Cardiac muscle cell (in vitro differentiated cells and primary cell): ENCODE results near the gene TMEM45A. TPM values are rescaled to one million over a fixed set of nuclear protein-coding genes. Genes with fewer than 3 reads are reported as not detected.

ENCODE experiments used
- DNase-seq, 2 donors: peaks; one replicate each; pipeline versions ENCODE4 v3.0.0 to v3.0.0-alpha.2; 2010 to 2017; ENCODE audit warnings: low read depth in 1 of 2, low spot score in 1 of 2
- H3K27ac ChIP-seq: fragments of 200-600 bp; sonication (generic); 2 replicates; pipeline ENCODE4 v1.5.1; 2016
- H3K27me3 ChIP-seq: fragments of 200-600 bp; sonication (generic); 2 replicates; pipeline ENCODE4 v1.6.0; 2016; ENCODE audit warnings: control low read depth
- H3K36me3 ChIP-seq: fragments of 200-600 bp; sonication (generic); 2 replicates; pipeline ENCODE4 v1.5.1; 2016; ENCODE audit warnings: control low read depth
- H3K4me1 ChIP-seq: fragments of 200-600 bp; sonication (generic); 2 replicates; pipeline ENCODE4 v1.8.1; 2017; ENCODE audit warnings: low read depth, mild to moderate bottlenecking, mixed run types
- H3K4me3 ChIP-seq: fragments of 200-600 bp; sonication (generic); 2 replicates; pipeline ENCODE4 v1.5.1; 2016; ENCODE audit warnings: mild to moderate bottlenecking
- H3K9me3 ChIP-seq: fragments of 200-600 bp; sonication (generic); 2 replicates; pipeline ENCODE4 v1.5.1; 2017; ENCODE audit warnings: low read depth, mild to moderate bottlenecking, control low read depth
- polyA plus RNA-seq: library from polyadenylated mRNA; unstranded; fragments of >200 nt; fragmentation: Nextera tagmentation; extraction: Ambion mirVana; gene quantifications from 2 replicates; pipeline ENCODE4 v1.2.1, GENCODE V29; 2016
- total RNA-seq: library from RNA; depleted of rRNA; stranded (reverse); fragments of >200 nt; gene quantifications from 2 replicates; pipeline ENCODE4 v1.2.3, GENCODE V29; 2016
- TF ChIP-seq, protein P1 (sequence below): IDR thresholded peaks from 2 replicates; pipeline ENCODE4 v1.5.1; 2012; ENCODE audit warnings: low read depth, mild to moderate bottlenecking, low read length

Gene TMEM45A
- total and polyA plus RNA-seq, 2 experiments from 2014 or later: 37.6 to 96.3 TPM

GRCh38 chr3:100463646-100464155 lies 28.7 kb upstream of the TMEM45A start:
- no peak for DNase-seq
- no peak overlapping the region for H3K27ac ChIP-seq

DNA sequence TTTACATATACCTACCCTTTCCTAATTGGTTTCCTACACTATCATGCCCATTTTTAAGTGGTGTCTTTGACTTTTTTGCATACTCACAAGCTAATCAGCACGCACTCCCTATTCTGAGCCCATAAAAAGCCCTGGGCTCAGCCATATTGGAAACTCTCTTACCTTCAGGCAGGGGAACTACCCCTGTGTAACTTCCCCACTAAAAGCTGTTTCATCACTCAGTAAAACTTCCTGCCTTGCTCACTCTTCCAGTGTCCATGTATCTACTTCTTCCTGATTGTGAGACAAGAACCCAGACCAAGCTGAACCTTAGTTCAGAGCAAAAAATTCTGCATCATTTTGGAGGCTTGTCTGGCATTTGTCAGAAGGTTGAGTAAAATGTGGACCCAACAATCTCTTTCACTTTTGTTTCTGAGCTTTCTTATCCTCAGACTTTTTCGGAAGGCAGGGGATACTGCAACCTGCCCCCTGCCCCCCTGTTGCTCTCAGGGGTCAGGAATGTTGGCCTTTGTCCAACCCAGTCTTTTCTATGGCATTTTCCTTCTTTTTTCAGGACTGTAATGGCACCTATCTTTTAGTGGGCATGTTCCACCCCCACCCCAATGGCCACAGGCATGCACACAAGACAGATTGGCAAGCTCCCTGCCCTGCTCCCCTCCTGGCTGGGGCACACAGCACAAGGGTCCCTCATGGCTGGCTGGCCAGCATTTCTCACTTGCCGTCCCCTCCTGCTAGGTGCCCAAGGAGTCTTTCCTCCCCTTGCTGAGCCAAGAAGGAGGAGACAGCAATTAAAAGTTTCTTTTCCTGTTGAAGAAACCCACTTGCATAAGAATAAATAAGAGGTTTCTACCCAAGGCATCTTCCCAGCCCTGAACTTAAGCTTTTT lies 26.3 kb upstream of the TMEM45A start:
- TF ChIP-seq, protein P1, sequence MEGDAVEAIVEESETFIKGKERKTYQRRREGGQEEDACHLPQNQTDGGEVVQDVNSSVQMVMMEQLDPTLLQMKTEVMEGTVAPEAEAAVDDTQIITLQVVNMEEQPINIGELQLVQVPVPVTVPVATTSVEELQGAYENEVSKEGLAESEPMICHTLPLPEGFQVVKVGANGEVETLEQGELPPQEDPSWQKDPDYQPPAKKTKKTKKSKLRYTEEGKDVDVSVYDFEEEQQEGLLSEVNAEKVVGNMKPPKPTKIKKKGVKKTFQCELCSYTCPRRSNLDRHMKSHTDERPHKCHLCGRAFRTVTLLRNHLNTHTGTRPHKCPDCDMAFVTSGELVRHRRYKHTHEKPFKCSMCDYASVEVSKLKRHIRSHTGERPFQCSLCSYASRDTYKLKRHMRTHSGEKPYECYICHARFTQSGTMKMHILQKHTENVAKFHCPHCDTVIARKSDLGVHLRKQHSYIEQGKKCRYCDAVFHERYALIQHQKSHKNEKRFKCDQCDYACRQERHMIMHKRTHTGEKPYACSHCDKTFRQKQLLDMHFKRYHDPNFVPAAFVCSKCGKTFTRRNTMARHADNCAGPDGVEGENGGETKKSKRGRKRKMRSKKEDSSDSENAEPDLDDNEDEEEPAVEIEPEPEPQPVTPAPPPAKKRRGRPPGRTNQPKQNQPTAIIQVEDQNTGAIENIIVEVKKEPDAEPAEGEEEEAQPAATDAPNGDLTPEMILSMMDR: no peak
- no peaks in the 10 kb centered on the region for H3K9me3 ChIP-seq
- no peaks in the 10 kb centered on the region for H3K36me3 ChIP-seq
- no peaks in the 10 kb centered on the region for H3K27me3 ChIP-seq
- H3K27ac ChIP-seq: no peak overlapping the region
- H3K4me1 ChIP-seq: no peaks in the 10 kb centered on the region
- no peak for DNase-seq
- no peak overlapping the region for H3K4me3 ChIP-seq

More at GRCh38 chr3:100463646-100464155, 28.7 kb upstream of the TMEM45A start:
- Histone ChIP-seq H3K4me3 (no peak overlapping the region), H3K36me3 (no peaks in the 10 kb centered on the region), H3K9me3 (no peaks in the 10 kb centered on the region), H3K4me1 (no peaks in the 10 kb centered on the region), H3K27me3 (no peaks in the 10 kb centered on the region)
- TF ChIP-seq, protein P1: no peak

DNA sequence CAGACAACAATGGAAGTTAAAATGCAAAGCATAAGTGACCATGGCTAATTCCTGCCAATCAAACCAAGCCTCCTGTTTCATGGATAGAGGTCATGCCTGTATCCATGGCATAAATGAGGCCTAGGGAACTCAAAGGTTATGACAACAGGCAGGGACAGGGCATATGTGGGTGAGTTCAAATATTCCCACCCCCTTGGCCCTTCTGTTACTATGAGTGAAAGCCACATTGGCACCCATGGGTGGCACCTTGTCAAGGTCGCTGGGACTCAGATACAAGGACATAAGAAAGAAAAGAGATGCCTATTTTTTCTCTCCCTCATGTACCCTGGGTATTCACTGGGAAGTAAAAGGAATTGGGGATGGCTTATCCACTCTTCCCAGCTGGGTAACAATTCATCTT lies 25.3 kb upstream of the TMEM45A start:
- DNase-seq: no peak
- H3K27me3 ChIP-seq: no peaks in the 10 kb centered on the region
- H3K27ac ChIP-seq: no peak overlapping the region
- TF ChIP-seq, protein P1: no peak
- H3K36me3 ChIP-seq: no peaks in the 10 kb centered on the region
- H3K4me1 ChIP-seq: no peaks in the 10 kb centered on the region
- H3K9me3 ChIP-seq: no peaks in the 10 kb centered on the region
- no peak overlapping the region for H3K4me3 ChIP-seq

DNA sequence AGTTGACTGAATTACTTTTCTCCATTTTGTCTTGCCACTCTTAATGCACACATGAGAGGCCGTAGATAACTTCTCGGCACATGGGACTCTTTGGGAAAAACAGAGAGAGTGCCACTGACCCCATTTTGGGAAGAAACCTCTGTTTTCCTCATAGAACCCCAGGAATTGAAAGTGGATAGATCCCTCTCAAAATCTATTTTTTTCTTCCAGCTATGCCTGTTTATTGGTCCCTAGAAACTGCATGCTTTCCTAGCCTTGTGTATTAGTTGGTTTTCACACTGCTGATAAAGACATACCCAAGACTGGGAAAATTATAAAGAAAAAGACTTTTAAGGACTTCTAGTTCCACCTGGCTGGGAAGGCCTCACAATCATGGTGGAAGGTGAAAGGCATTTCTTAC lies 23.7 kb upstream of the TMEM45A start:
- H3K4me1 ChIP-seq: no peaks in the 10 kb centered on the region
- no peak for DNase-seq
- TF ChIP-seq, protein P1: no peak
- H3K27ac ChIP-seq: no peak overlapping the region
- H3K9me3 ChIP-seq: no peaks in the 10 kb centered on the region
- H3K27me3 ChIP-seq: no peaks in the 10 kb centered on the region
- no peak overlapping the region for H3K4me3 ChIP-seq
- H3K36me3 ChIP-seq: no peaks in the 10 kb centered on the region

GRCh38 chr3:100470951-100471350 lies 21.5 kb upstream of the TMEM45A start:
- Histone ChIP-seq H3K4me1 (no peaks in the 10 kb centered on the region), H3K27ac (no peak overlapping the region), H3K9me3 (no peaks in the 10 kb centered on the region), H3K36me3 (no peaks in the 10 kb centered on the region), H3K4me3 (no peak overlapping the region), H3K27me3 (no peaks in the 10 kb centered on the region)
- TF ChIP-seq, protein P1: no peak
- DNase-seq: no peak
